GM12878 (cell line): ENCODE data around the gene NPAS3.

ENCODE experiments used
- EP300 ChIP-seq, 2 experiments: fragments of 150-350 bp in 1 of 2; IDR thresholded peaks; 2 replicates each; pipeline ENCODE4 v1.6.1; 2011 to 2012; ENCODE audit warnings: low read depth in 2 of 2, low read length in 2 of 2, borderline replicate concordance in 1 of 2, improper control_type of control experiment in 1 of 2, inconsistent platforms in 1 of 2; ENCODE audit not compliant: control insufficient read depth in 1 of 2
- POLR2A ChIP-seq: IDR thresholded peaks from 2 replicates; pipeline ENCODE4 v1.6.1; 2011; ENCODE audit warnings: low read depth, mild to moderate bottlenecking, low read length

GRCh38 chr14:33103489-33103888, 164.8 kb downstream of the NPAS3 start:
- TF ChIP-seq POLR2A (no peak), EP300 (IDR thresholded peaks at IDR 0.05; ENCODE audit: borderline replicate concordance in 1 of 2, control insufficient read depth in 1 of 2, low read depth in 2 of 2, low read length in 2 of 2) (no peak)
